Epithelial cell of proximal tubule (primary cell): ENCODE results near the gene MYCBPAP. TPM values are rescaled to one million over a fixed set of nuclear protein-coding genes. Genes with fewer than 3 reads are reported as not detected.

ENCODE experiments used
- DNase-seq: peaks from one replicate; pipeline ENCODE4 v3.0.0-alpha.2; 2011; ENCODE audit warnings: low read depth
- H3K4me3 ChIP-seq: 2 replicates; pipeline ENCODE4 v1.5.1; 2011; ENCODE audit warnings: low read depth, mild to moderate bottlenecking, low read length
- total RNA-seq: library from RNA; depleted of rRNA; stranded (reverse); fragments of >200 nt; gene quantifications from 2 replicates; pipeline ENCODE4 v1.2.3, GENCODE V29; 2015
- TF ChIP-seq, protein P1 (sequence below): conservative IDR thresholded peaks from 2 replicates; pipeline ENCODE4 v1.5.1; 2012; ENCODE audit warnings: low read depth, mild to moderate bottlenecking, low read length

The MYCBPAP gene
- total RNA-seq, 1 donor from 2014 or later, result 0.58 TPM

DNA sequence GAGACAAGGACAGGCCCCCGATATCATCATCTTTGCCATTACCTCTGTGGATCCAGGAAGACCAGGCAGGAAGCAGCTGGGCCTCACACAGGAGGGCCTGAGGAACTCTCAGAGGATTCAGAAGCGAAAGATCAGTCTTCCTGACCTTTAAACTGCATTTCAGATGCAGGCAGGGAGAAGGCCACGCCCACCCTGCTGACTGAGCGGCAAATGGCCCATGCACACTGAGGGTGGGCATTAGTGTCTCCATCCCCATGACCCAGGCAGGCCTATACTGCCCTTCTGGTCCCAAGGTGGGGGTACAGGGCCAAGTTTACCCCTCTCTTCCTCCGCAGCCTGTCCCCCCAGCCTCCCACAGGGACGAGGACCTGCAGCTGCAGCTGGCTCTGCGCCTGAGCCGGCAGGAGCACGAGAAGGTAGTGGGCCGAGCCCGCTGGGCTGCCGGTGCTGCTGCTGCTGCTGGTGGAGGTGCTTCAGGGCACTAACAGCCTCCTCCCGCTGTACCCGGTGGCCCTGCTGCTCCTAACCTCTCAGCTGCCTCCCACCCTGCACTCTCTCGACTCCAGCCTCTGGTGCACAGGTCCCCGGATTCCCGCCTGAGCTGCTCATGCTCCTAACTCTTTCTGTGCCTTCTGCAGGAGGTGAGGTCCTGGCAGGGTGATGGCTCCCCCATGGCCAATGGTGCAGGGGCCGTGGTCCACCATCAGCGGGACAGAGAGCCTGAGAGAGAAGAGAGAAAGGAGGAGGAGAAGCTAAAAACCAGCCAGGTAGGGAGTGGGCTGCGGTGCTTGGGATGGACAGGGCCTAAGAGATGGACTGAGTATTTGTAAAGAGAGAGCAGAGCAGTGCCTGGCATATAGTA, 30.5 kb downstream of the MYCBPAP start:
- TF ChIP-seq, protein P1, sequence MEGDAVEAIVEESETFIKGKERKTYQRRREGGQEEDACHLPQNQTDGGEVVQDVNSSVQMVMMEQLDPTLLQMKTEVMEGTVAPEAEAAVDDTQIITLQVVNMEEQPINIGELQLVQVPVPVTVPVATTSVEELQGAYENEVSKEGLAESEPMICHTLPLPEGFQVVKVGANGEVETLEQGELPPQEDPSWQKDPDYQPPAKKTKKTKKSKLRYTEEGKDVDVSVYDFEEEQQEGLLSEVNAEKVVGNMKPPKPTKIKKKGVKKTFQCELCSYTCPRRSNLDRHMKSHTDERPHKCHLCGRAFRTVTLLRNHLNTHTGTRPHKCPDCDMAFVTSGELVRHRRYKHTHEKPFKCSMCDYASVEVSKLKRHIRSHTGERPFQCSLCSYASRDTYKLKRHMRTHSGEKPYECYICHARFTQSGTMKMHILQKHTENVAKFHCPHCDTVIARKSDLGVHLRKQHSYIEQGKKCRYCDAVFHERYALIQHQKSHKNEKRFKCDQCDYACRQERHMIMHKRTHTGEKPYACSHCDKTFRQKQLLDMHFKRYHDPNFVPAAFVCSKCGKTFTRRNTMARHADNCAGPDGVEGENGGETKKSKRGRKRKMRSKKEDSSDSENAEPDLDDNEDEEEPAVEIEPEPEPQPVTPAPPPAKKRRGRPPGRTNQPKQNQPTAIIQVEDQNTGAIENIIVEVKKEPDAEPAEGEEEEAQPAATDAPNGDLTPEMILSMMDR, result no peak
- no peak overlapping the region for H3K4me3 ChIP-seq
- DNase-seq, result no peak

DNA sequence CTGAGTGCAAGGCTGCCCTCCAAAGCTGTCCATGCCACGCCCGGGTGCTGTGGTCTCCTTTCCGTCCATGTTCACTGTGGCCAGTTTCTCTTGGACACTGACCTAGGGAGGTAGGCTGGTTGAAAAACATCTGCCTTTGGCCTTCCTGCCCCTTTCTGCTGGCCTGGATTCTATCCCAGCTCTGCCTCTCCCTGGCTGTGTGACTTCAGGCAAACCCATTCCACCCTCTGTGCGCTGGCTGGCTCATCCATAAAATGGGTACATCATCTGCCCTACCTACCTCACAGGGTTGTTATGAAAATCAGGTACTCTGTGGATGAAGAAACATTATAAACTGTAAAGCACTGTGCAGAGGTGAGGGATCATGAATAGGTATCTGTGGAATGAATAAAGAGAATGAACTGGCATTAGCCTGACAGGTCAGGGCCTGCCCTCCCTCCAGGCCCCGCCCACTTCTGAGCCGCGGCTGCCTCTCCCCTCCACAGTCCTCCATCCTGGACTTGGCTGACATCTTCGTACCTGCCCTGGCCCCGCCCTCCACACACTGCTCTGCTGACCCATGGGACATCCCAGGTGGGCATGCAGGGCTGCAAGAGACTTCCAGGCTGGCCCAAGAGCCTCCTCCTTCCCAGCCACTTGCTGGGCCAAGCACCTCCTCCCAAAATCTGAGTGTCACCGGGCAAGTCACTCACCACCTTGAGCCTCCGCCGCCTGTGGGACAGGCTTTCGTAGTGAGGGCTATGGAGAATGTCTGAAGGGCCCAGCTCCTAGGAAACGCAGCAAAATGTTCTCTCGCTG, 31.7 kb downstream of the MYCBPAP start:
- no peak overlapping the region for H3K4me3 ChIP-seq
- TF ChIP-seq, protein P1, result no peak
- no peak for DNase-seq

DNA sequence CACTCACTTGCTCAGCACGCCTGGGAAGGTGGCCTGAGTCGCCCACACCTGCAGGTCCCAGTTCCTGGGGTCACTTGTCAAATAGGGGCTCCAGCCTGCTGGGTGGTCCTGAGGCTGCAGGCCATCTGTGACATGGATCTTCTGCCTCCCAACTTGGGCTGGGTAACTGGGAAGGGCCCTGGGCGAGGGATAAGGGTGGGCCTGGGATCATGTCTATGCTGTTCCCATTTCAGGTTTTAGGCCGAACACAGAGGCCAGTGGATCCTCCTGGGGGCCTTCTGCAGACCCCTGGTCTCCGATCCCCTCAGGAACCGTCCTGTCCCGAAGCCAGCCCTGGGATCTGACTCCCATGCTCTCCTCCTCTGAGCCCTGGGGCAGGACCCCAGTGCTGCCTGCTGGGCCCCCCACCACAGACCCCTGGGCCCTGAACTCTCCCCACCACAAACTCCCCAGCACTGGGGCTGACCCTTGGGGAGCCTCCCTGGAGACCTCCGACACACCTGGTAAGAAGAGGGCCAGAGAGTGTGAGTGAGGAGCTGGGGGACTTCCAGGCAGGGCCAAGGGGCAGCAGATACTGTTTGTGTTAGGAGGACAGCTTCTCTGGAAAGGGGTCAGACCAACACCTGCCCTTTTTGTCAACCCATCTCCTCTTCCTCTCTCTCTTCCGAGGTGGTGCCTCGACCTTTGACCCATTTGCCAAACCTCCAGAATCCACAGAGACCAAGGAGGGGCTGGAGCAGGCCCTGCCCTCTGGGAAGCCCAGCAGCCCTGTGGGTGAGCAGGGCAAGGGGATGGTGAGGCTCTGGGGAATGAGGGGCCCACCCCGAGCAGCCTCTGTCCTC, 32.5 kb downstream of the MYCBPAP start:
- DNase-seq, result no peak
- TF ChIP-seq, protein P1, result no peak
- no peak overlapping the region for H3K4me3 ChIP-seq

DNA sequence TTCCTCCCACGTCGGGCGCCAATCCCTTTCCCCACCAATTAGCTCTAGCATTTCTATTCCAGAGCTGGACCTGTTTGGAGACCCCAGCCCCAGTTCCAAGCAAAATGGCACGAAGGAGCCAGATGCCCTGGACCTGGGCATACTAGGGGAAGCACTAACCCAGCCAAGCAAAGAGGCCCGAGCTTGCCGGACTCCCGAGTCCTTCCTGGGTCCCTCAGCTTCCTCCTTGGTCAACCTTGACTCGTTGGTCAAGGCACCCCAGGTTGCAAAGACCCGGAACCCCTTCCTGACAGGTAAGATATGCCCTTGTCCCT, 33.1 kb downstream of the MYCBPAP start:
- DNase-seq, result no peak
- H3K4me3 ChIP-seq, result peak overlapping the region; percentile 48
- TF ChIP-seq, protein P1, result no peak

DNA sequence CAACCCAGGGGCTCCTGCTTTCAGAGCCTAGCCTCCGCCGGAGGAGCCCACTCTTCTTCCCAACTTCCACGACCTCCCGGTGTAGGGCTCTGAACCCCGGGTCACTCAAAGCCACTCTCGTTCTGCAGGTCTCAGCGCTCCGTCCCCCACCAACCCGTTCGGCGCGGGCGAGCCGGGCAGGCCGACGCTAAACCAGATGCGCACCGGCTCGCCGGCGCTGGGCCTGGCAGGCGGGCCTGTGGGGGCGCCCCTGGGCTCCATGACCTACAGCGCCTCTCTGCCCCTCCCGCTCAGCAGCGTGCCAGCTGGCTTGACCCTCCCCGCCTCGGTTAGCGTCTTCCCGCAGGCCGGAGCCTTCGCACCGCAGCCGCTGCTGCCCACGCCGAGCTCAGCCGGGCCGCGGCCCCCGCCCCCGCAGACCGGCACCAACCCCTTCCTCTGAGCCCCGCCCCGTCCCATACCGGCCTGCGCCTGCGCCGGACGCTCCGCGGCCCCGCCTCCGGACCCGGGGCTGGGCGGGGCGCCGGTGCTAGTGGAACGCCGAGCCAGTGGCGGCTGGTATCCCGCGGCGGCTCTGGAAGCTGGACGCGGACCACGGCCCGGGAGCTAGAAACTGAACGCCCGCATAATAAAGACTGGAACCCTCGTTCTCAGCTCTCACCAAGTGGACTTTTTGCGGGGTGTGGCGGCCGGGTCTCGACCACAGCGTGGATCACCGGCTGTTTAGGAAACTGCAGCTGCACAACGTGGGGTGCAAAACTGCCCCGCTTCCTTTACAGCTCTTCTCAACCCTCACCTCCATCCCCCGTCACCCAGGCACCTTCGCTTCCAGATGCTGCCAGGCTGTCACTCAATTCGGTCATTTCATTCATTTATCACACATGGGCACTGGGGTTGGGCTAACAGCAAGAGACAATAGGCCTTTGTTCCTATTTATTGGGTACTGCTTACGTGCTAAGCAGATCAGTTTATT, 33.8 kb downstream of the MYCBPAP start:
- DNase-seq, result no peak
- TF ChIP-seq, protein P1, result peak; percentile 33
- peak overlapping the region; percentile 48 for H3K4me3 ChIP-seq
